ENCODE results near the gene USP37. TPM values are rescaled to one million over a fixed set of nuclear protein-coding genes. Genes with fewer than 3 reads are reported as not detected.

The USP37 gene
- total RNA-seq, 1 donor from 2014 or later, result 46.0 TPM

DNA sequence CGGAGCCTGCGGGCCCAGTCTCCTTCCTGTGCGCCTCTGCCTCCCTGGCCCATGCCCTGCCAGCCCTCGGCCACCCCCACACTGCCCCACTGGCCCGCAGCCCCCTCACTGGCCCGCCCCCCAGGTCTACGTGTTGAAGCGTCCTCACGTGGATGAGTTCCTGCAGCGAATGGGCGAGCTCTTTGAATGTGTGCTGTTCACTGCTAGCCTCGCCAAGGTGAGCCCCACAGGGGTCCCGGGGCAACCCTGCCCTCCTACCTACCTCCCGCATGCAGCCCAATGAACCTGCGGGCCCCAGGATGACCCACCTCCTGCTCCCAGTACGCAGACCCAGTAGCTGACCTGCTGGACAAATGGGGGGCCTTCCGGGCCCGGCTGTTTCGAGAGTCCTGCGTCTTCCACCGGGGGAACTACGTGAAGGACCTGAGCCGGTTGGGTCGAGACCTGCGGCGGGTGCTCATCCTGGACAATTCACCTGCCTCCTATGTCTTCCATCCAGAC is 165.2 kb downstream of the USP37 start:
- no peak for DNase-seq (ENCODE audit: low spot score)

DNA sequence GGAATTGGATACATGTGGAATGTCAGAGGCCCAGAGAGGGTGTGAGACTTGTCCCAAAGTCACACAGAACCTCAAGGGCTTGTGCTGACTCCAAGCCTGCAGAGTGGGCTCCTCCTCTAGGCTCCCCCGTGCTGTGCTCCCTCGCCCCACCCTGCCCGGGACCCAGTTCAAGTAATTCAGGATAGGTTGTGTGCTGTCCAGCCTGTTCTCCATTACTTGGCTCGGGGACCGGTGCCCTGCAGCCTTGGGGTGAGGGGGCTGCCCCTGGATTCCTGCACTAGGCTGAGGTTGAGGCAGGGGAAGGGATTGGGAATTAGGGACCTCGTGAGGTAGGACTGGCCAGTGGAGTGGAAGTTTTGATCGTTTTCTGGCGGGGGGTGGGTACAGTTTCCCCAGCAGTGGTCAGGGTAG is 165.7 kb downstream of the USP37 start:
- DNase-seq (ENCODE audit: low spot score), result no peak

DNA sequence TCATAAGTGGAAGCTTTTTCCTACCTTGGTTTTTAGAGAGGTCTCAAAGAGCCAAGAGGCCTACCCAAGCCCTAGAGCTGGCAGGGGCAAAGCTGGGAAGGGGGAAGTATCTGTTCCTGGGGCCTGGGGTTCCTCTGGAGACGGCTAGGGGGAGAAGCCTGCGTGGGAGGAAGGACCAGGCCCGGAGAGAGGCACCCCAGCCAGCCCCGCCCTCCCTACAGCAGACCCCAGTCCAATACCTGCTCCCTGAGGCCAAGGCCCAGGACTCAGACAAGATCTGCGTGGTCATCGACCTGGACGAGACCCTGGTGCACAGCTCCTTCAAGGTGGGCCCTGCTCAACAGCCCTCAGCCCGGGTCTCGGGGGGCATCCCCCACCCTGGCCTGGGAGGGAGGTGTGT is 166.3 kb downstream of the USP37 start:
- DNase-seq (ENCODE audit: low spot score), result no peak

DNA sequence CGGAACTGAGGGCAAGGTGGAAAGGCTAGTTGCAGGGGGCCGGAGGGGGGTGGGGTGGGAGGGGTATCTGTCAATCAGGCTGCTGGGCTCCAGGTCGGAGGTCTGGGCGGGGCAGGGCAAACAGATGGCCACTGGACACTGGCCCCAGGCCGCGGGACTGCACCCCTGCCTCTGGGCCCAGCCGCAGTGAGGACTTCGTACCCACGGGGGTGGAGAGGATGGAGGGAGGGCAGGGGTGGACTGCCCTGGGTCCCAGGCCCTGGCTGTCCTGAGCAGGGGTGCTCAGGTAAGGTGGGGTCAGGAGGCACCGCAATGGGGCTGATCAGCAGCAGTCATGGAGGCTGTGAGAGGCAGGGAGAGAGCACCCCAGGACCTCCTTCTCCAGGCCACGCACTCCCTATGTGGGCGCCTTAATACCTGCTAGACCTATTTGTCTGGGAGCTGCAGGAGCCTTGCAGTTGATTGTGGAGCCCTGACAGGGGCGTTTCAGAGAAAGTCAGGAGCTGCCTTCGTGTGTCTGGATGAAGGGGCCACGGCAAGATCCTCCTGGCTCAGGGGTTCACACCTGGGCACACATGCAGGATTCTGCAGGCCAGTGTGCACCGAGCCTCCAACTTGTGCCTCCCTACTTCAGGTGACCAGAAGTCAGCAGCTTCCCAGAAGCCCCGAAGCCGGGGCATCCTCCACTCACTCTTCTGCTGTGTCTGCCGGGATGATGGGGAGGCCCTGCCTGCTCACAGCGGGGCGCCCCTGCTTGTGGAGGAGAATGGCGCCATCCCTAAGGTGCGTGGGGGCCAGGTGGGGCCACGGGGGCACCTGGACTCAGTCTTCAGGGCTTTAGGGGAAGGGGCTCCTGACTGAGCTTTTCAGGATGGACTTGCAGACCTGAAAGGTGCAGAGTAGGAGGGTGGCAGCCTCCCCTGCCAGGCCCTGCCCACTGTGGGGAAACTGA is 166.9 kb downstream of the USP37 start:
- no peak for DNase-seq (ENCODE audit: low spot score)

Other genes starting within 250 kb of the USP37 start
- 2.4 TPM for gene CATIP, start 211.5 kb downstream of the USP37 start, total RNA-seq (ENCODE audit: insufficient read depth, low replicate concordance)
- gene SLC11A1, start 186.1 kb downstream of the USP37 start, total RNA-seq (ENCODE audit: insufficient read depth, low replicate concordance), result 32.5 TPM
- gene CTDSP1, start 168.5 kb downstream of the USP37 start, total RNA-seq (ENCODE audit: insufficient read depth, low replicate concordance), result 74.2 TPM
- 2.4 TPM for gene VIL1, start 149.2 kb downstream of the USP37 start, total RNA-seq (ENCODE audit: insufficient read depth, low replicate concordance)
- 20.0 TPM for gene CNOT9, start 488 bp upstream of the USP37 start, total RNA-seq (ENCODE audit: insufficient read depth, low replicate concordance)
- gene PLCD4, start 39.5 kb upstream of the USP37 start, total RNA-seq (ENCODE audit: insufficient read depth, low replicate concordance), result 7.2 TPM
- gene ZNF142, start 91.3 kb upstream of the USP37 start, total RNA-seq (ENCODE audit: insufficient read depth, low replicate concordance), result 5.1 TPM
- 21.4 TPM for gene BCS1L, start 91.3 kb upstream of the USP37 start, total RNA-seq (ENCODE audit: insufficient read depth, low replicate concordance)
- 9.9 TPM for gene RNF25, start 103.7 kb upstream of the USP37 start, total RNA-seq (ENCODE audit: insufficient read depth, low replicate concordance)
- 21.9 TPM for gene STK36, start 103.7 kb upstream of the USP37 start, total RNA-seq (ENCODE audit: insufficient read depth, low replicate concordance)
- gene TTLL4, start 142.5 kb upstream of the USP37 start, total RNA-seq (ENCODE audit: insufficient read depth, low replicate concordance), result 2.4 TPM
- 13.2 TPM for gene CYP27A1, start 213.8 kb upstream of the USP37 start, total RNA-seq (ENCODE audit: insufficient read depth, low replicate concordance)

All from umbilical cord (tissue), 2 donors.